A673 (cell line): ENCODE results near the gene STAM.

Source experiments
- CTCF ChIP-seq: fragments of 300-800, 200-600 bp; sonication (generic); conservative IDR thresholded peaks from 2 replicates; pipeline ENCODE4 v1.5.1; 2017; ENCODE audit warnings: low read depth, mild to moderate bottlenecking, antibody characterized with exemption, low read length, moderate library complexity, mixed read lengths
- EZH2 ChIP-seq: fragments of 200-600 bp; sonication (generic); IDR thresholded peaks from 2 replicates; pipeline ENCODE4 v1.6.1; 2017; ENCODE audit warnings: borderline replicate concordance, low read depth, mild to moderate bottlenecking, mixed read lengths, antibody characterized with exemption, low read length; ENCODE audit not compliant: poor library complexity, severe bottlenecking

GRCh38 chr10:17655009-17655408, 11.1 kb downstream of the STAM start:
- TF ChIP-seq CTCF (no peak), EZH2 (no peak)
